Measurements from ENCODE around the gene CASP8AP2.
"Not testable (repeated sequence)": the region's sequence is repeated elsewhere in the genome, so short reads cannot be mapped to it uniquely, and the experiment has no call there.

CASP8AP2 gene

GRCh38 chr6:89829472-89830169, at the start of gene CASP8AP2:
CASP8AP2 (plus strand) TSS chr6:89829880.
- DNase-seq: peak; percentile 95

- DNase-seq: no peak
Observed at GRCh38 chr6:89781070-89782034, 48.3 kb upstream of the CASP8AP2 start.

- no peak for DNase-seq
Observed at GRCh38 chr6:89782222-89782621, 47.5 kb upstream of the CASP8AP2 start.

GRCh38 chr6:89783293-89783692, 46.4 kb upstream of the CASP8AP2 start:
- not testable (repeated sequence) for DNase-seq

GRCh38 chr6:89784838-89785237, 44.8 kb upstream of the CASP8AP2 start:
- no peak for DNase-seq

GRCh38 chr6:89786970-89787369, 42.7 kb upstream of the CASP8AP2 start:
- DNase-seq: no peak

- DNase-seq: no peak
Observed at GRCh38 chr6:89787660-89788328, 41.9 kb upstream of the CASP8AP2 start.

GRCh38 chr6:89789980-89790379, 39.7 kb upstream of the CASP8AP2 start:
- DNase-seq: no peak

GRCh38 chr6:89790403-89790802, 39.3 kb upstream of the CASP8AP2 start:
- no peak for DNase-seq

- peak; percentile 7 for DNase-seq
Observed at GRCh38 chr6:89792881-89793280, 36.8 kb upstream of the CASP8AP2 start.

- DNase-seq: no peak
Observed at GRCh38 chr6:89793586-89793985, 36.1 kb upstream of the CASP8AP2 start.

GRCh38 chr6:89794324-89794723, 35.4 kb upstream of the CASP8AP2 start:
- peak; percentile 15 for DNase-seq

- DNase-seq: no peak
Observed at GRCh38 chr6:89797317-89797716, 32.4 kb upstream of the CASP8AP2 start.

- DNase-seq: no peak
Observed at GRCh38 chr6:89799096-89799495, 30.6 kb upstream of the CASP8AP2 start.

GRCh38 chr6:89799756-89800155, 29.9 kb upstream of the CASP8AP2 start:
- no peak for DNase-seq

GRCh38 chr6:89803271-89803670, 26.4 kb upstream of the CASP8AP2 start:
- no peak for DNase-seq

GRCh38 chr6:89805814-89806371, 23.8 kb upstream of the CASP8AP2 start:
- DNase-seq: no peak

- DNase-seq: no peak
Observed at GRCh38 chr6:89807581-89807980, 22.1 kb upstream of the CASP8AP2 start.

- DNase-seq: not testable (repeated sequence)
Observed at GRCh38 chr6:89813422-89813821, 16.3 kb upstream of the CASP8AP2 start.

GRCh38 chr6:89817481-89817880, 12.2 kb upstream of the CASP8AP2 start:
- no peak for DNase-seq

GRCh38 chr6:89818977-89819335, 10.7 kb upstream of the CASP8AP2 start:
- peak; percentile 23 for DNase-seq

GRCh38 chr6:89819336-89820130, 10.1 kb upstream of the CASP8AP2 start, which contains the start of gene MDN1:
MDN1 (minus strand) TSS chr6:89819794; CDS start chr6:89819607, 187 bp downstream.
- peak; percentile 91 for DNase-seq

Data from stimulated activated CD4-positive, alpha-beta T cell treated with anti-CD3 and anti-CD28 coated beads, Interleukin-4, amount 100 ng/mL, for 24 hours (primary cell).